ENCODE measurements around the gene RTP2.

Gene RTP2

DNA sequence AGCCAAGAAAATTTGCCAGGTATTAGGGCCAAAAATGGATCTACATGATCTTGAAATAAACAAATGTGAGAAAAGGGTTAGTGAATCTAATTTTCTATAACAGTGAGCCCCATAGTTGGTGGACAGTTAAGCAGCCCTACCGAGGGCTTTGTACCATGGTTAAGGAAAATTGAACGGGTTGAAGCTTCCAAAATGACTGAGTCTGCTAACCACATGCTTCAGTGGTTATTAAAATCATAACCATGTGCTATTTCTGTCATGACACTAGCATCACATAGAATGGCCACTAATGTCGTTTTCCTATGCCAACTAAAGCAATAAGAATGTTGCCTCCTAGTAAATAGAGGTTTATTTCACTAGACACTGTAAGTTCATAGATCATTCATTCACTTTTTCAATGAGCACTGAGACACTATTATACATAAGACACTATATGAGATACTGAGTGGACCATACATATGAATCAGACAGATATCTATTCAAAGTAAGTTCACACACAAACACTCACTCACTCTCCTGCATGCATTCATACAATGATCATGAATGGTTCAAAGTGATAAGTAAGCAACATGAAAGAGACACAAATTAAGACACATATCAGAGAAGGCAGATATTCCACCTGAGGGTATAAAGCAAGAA is 36.5 kb downstream of the RTP2 start:
- DNase-seq, result no peak

DNA sequence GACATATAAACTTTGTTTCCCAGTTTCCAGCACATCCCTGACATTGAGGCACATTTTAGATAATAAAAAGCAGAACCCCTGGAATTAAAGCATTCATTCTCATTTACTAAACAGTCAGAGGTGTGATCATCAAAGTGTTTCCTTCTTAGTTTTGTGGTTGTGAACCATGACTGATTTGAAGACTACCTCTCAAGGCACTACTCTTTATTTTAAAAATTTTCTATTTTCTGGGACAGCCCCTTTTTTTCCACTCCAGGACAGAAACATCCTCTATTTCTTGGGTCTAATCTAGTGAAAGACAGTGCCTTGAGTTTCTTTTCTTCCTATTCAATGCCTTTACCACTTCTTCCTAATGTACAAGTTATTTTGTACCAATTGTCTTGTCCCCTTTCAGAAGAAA is 37.3 kb downstream of the RTP2 start:
- DNase-seq, result no peak

DNA sequence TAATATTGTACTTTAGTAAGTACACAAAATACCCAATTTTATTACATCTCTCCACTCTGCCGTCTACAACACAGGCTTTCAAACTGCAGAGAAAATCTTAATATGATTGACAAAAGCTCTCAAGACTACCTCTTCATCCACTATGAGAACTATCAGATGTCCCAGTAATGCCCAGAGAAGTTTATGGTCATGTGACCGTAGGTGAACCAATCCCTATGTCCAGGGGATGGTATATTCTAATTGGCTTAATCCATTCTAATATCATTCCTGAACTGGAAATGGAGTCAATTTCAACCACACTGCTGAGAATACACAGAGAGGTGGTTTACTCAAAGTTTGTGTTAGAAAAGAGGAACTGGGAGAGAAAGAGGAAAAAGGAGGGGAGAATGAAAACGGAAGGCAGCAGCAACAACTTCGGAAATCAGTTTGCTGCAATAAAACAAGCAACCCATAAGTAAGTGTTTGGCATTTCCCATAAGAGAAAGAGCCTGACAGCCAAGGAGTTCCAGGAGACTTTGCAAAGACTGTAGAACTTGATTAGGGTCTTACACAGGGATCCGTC is 39.4 kb downstream of the RTP2 start:
- no peak for DNase-seq

DNA sequence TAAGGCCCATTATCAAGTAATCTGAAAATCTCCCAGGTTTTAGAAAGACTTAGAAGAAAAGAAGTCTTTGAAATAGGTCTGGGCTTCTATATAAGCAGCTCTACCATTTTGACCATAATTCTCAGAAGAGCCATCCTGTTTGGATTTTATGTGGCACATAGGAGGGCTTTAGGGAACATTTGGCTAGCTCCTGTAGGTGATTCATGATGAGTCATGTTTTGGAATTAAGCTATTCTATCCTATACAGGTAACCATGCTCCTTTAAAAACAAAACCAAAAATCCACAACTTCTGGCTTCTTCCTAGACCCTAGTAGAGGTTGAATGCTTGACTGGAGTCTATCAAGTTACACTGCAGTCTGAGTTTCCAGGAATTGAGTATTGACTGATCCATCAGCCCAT is 41.1 kb downstream of the RTP2 start:
- no peak for DNase-seq

DNA sequence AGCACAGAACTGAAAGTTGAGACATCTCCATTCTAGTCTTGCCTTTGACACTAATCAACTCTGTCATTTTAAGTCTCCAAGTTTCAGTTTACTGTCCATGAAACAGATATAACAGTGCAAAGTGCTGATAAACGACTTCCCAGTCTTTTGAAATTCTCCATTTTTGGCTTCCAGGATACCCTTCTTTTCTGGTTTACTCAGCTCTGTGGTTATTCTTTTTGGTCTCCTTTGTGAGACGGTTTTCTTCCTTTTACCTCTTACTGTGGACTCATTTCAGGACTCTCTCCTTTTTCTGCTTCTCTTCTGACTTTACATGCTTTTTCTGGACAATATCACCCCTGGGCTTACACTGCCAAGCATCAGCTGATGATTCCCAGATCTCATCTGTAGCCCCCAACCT is 51.1 kb downstream of the RTP2 start:
- no peak for DNase-seq

Measured in activated T-cell treated with anti-CD3 and anti-CD28 coated beads, Interleukin-2, amount 50 U/mL, for 1 hour (primary cell).